ENCODE measurements around the gene LATS2.

Gene LATS2

GRCh38 chr13:21101865-21102576, 40.6 kb upstream of the LATS2 start:
- no peaks in the 10 kb centered on the region for H3K4me1 ChIP-seq (ENCODE audit: control insufficient read depth in 2 of 2, insufficient read depth in 1 of 2, low read depth in 1 of 2, low read length in 2 of 2)
- no peak overlapping the region for H2BK5ac ChIP-seq (ENCODE audit: low read length)
- H3K4me3 ChIP-seq (ENCODE audit: low read length in 2 of 2), result no peak overlapping the region
- no peak overlapping the region for H3K4me2 ChIP-seq (ENCODE audit: insufficient read depth, low read length, poor library complexity, severe bottlenecking)
- DNase-seq (ENCODE audit: low spot score), result no peak
- H3K4ac ChIP-seq (ENCODE audit: low read length), result no peak overlapping the region
- H3K36me3 ChIP-seq (replicated peaks in 1 of 2; ENCODE audit: control insufficient read depth in 2 of 2, insufficient read depth in 2 of 2, low read length in 2 of 2), result no peaks in the 10 kb centered on the region
- H2AK5ac ChIP-seq (ENCODE audit: low read depth, low read length), result no peak overlapping the region
- no peak overlapping the region for H4K8ac ChIP-seq (ENCODE audit: low read depth, low read length)
- no peak overlapping the region for H3K27ac ChIP-seq (replicated peaks; ENCODE audit: low read length)
- no peaks in the 10 kb centered on the region for H3K27me3 ChIP-seq (ENCODE audit: control insufficient read depth in 3 of 3, insufficient read depth in 3 of 3, low read depth in 1 of 3, low read length in 3 of 3)
- no peak overlapping the region for H2BK12ac ChIP-seq (ENCODE audit: low read length)
- H3K9ac ChIP-seq (ENCODE audit: low read depth, low read length, poor library complexity), result no peak overlapping the region
- H2AFZ ChIP-seq (ENCODE audit: low read length), result no peak overlapping the region
- WGBS, 2 donors (ENCODE audit: extremely low coverage in 2 of 2, insufficient read length in 2 of 2, insufficient replicate concordance in 1 of 2), result no CpG with 5 or more reads among the region's 12 CpGs
- no peak overlapping the region for H2BK15ac ChIP-seq (ENCODE audit: low read length)
- H2BK120ac ChIP-seq (ENCODE audit: low read depth, low read length), result no peak overlapping the region
- peak overlapping the region; percentile 3 for H3K18ac ChIP-seq (ENCODE audit: low read length)
- no peak overlapping the region for H3K23ac ChIP-seq (ENCODE audit: low read depth, low read length, poor library complexity)
- H3K14ac ChIP-seq (ENCODE audit: low read length), result no peak overlapping the region
- H3K79me1 ChIP-seq (ENCODE audit: low read depth, low read length), result no peaks in the 10 kb centered on the region
- no peak overlapping the region for H4K91ac ChIP-seq (ENCODE audit: low read depth, low read length, poor library complexity)
- peaks cover 0 to 3% of the 10 kb centered on the region in 2 donors for H3K9me3 ChIP-seq (replicated peaks in 1 of 2; ENCODE audit: control insufficient read depth in 2 of 2, insufficient read depth in 1 of 2, low read depth in 1 of 2, low read length in 2 of 2)

GRCh38 chr13:21100994-21101757, 39.8 kb upstream of the LATS2 start:
- Histone ChIP-seq H3K27ac (replicated peaks; ENCODE audit: low read length) (no peak overlapping the region), H3K14ac (ENCODE audit: low read length) (no peak overlapping the region), H3K4ac (ENCODE audit: low read length) (no peak overlapping the region), H2AFZ (ENCODE audit: low read length) (no peak overlapping the region), H3K4me1 (ENCODE audit: control insufficient read depth in 2 of 2, insufficient read depth in 1 of 2, low read depth in 1 of 2, low read length in 2 of 2) (no peaks in the 10 kb centered on the region), H3K4me3 (ENCODE audit: low read length in 2 of 2) (no peak overlapping the region), H2BK120ac (ENCODE audit: low read depth, low read length) (no peak overlapping the region), H2BK5ac (ENCODE audit: low read length) (no peak overlapping the region), H4K8ac (ENCODE audit: low read depth, low read length) (no peak overlapping the region), H3K23ac (ENCODE audit: low read depth, low read length, poor library complexity) (no peak overlapping the region), H3K27me3 (ENCODE audit: control insufficient read depth in 3 of 3, insufficient read depth in 3 of 3, low read depth in 1 of 3, low read length in 3 of 3) (no peaks in the 10 kb centered on the region), H2AK5ac (ENCODE audit: low read depth, low read length) (no peak overlapping the region), H3K36me3 (replicated peaks in 1 of 2; ENCODE audit: control insufficient read depth in 2 of 2, insufficient read depth in 2 of 2, low read length in 2 of 2) (no peaks in the 10 kb centered on the region), H3K9me3 (replicated peaks in 1 of 2; ENCODE audit: control insufficient read depth in 2 of 2, insufficient read depth in 1 of 2, low read depth in 1 of 2, low read length in 2 of 2) (peaks cover 0 to 3% of the 10 kb centered on the region in 2 donors), H4K91ac (ENCODE audit: low read depth, low read length, poor library complexity) (no peak overlapping the region), H2BK12ac (ENCODE audit: low read length) (no peak overlapping the region), H3K18ac (ENCODE audit: low read length) (no peak overlapping the region), H3K4me2 (ENCODE audit: insufficient read depth, low read length, poor library complexity, severe bottlenecking) (no peak overlapping the region), H3K9ac (ENCODE audit: low read depth, low read length, poor library complexity) (no peak overlapping the region), H2BK15ac (ENCODE audit: low read length) (no peak overlapping the region), H3K79me1 (ENCODE audit: low read depth, low read length) (no peaks in the 10 kb centered on the region)
- DNase-seq (ENCODE audit: low spot score), result no peak
- no CpG with 5 or more reads among the region's 12 CpGs for WGBS, 2 donors (ENCODE audit: extremely low coverage in 2 of 2, insufficient read length in 2 of 2, insufficient replicate concordance in 1 of 2)

- Histone ChIP-seq H3K79me1 (ENCODE audit: low read depth, low read length) (no peaks in the 10 kb centered on the region), H3K9ac (ENCODE audit: low read depth, low read length, poor library complexity) (no peak overlapping the region), H3K4me2 (ENCODE audit: insufficient read depth, low read length, poor library complexity, severe bottlenecking) (no peak overlapping the region), H2BK12ac (ENCODE audit: low read length) (no peak overlapping the region), H3K4me3 (ENCODE audit: low read length in 2 of 2) (no peak overlapping the region), H3K23ac (ENCODE audit: low read depth, low read length, poor library complexity) (no peak overlapping the region), H4K91ac (ENCODE audit: low read depth, low read length, poor library complexity) (no peak overlapping the region), H3K4ac (ENCODE audit: low read length) (no peak overlapping the region), H3K18ac (ENCODE audit: low read length) (no peak overlapping the region), H2AK5ac (ENCODE audit: low read depth, low read length) (no peak overlapping the region), H2AFZ (ENCODE audit: low read length) (no peak overlapping the region), H3K4me1 (ENCODE audit: control insufficient read depth in 2 of 2, insufficient read depth in 1 of 2, low read depth in 1 of 2, low read length in 2 of 2) (no peaks in the 10 kb centered on the region), H2BK120ac (ENCODE audit: low read depth, low read length) (no peak overlapping the region), H3K9me3 (replicated peaks in 1 of 2; ENCODE audit: control insufficient read depth in 2 of 2, insufficient read depth in 1 of 2, low read depth in 1 of 2, low read length in 2 of 2) (peaks cover 0 to 3% of the 10 kb centered on the region in 2 donors), H3K14ac (ENCODE audit: low read length) (no peak overlapping the region), H3K36me3 (replicated peaks in 1 of 2; ENCODE audit: control insufficient read depth in 2 of 2, insufficient read depth in 2 of 2, low read length in 2 of 2) (no peaks in the 10 kb centered on the region), H3K27ac (replicated peaks; ENCODE audit: low read length) (no peak overlapping the region), H2BK5ac (ENCODE audit: low read length) (no peak overlapping the region), H2BK15ac (ENCODE audit: low read length) (no peak overlapping the region), H4K8ac (ENCODE audit: low read depth, low read length) (no peak overlapping the region), H3K27me3 (ENCODE audit: control insufficient read depth in 3 of 3, insufficient read depth in 3 of 3, low read depth in 1 of 3, low read length in 3 of 3) (no peaks in the 10 kb centered on the region)
- no peak for DNase-seq (ENCODE audit: low spot score)
- WGBS, 2 donors (ENCODE audit: extremely low coverage in 2 of 2, insufficient read length in 2 of 2, insufficient replicate concordance in 1 of 2), result no CpG with 5 or more reads among the region's 7 CpGs
These were observed 38.8 kb upstream of the LATS2 start for GRCh38 chr13:21100211-21100610.

- H3K9me3 ChIP-seq (replicated peaks in 1 of 2; ENCODE audit: control insufficient read depth in 2 of 2, insufficient read depth in 1 of 2, low read depth in 1 of 2, low read length in 2 of 2), result no peaks in the 10 kb centered on the region
- H3K23ac ChIP-seq (ENCODE audit: low read depth, low read length, poor library complexity), result no peak overlapping the region
- no CpG with 5 or more reads among the region's 1 CpG for WGBS, 2 donors (ENCODE audit: extremely low coverage in 2 of 2, insufficient read length in 2 of 2, insufficient replicate concordance in 1 of 2)
- H3K18ac ChIP-seq (ENCODE audit: low read length), result no peak overlapping the region
- DNase-seq (ENCODE audit: low spot score), result no peak
- H2BK15ac ChIP-seq (ENCODE audit: low read length), result no peak overlapping the region
- H3K79me1 ChIP-seq (ENCODE audit: low read depth, low read length), result no peaks in the 10 kb centered on the region
- H3K27ac ChIP-seq (replicated peaks; ENCODE audit: low read length), result no peak overlapping the region
- no peaks in the 10 kb centered on the region for H3K4me1 ChIP-seq (ENCODE audit: control insufficient read depth in 2 of 2, insufficient read depth in 1 of 2, low read depth in 1 of 2, low read length in 2 of 2)
- no peaks in the 10 kb centered on the region for H3K36me3 ChIP-seq (replicated peaks in 1 of 2; ENCODE audit: control insufficient read depth in 2 of 2, insufficient read depth in 2 of 2, low read length in 2 of 2)
- no peak overlapping the region for H4K8ac ChIP-seq (ENCODE audit: low read depth, low read length)
- peak overlapping the region; percentile 22 for H2AFZ ChIP-seq (ENCODE audit: low read length)
- H3K4ac ChIP-seq (ENCODE audit: low read length), result no peak overlapping the region
- no peak overlapping the region for H2BK120ac ChIP-seq (ENCODE audit: low read depth, low read length)
- H3K9ac ChIP-seq (ENCODE audit: low read depth, low read length, poor library complexity), result no peak overlapping the region
- no peak overlapping the region for H3K14ac ChIP-seq (ENCODE audit: low read length)
- no peaks in the 10 kb centered on the region for H3K27me3 ChIP-seq (ENCODE audit: control insufficient read depth in 3 of 3, insufficient read depth in 3 of 3, low read depth in 1 of 3, low read length in 3 of 3)
- no peak overlapping the region for H4K91ac ChIP-seq (ENCODE audit: low read depth, low read length, poor library complexity)
- H2BK12ac ChIP-seq (ENCODE audit: low read length), result no peak overlapping the region
- no peak overlapping the region for H2AK5ac ChIP-seq (ENCODE audit: low read depth, low read length)
- no peak overlapping the region for H2BK5ac ChIP-seq (ENCODE audit: low read length)
- no peak overlapping the region for H3K4me3 ChIP-seq (ENCODE audit: low read length in 2 of 2)
- no peak overlapping the region for H3K4me2 ChIP-seq (ENCODE audit: insufficient read depth, low read length, poor library complexity, severe bottlenecking)
These were observed 33.9 kb upstream of the LATS2 start for GRCh38 chr13:21095311-21095710.
